GM18909 (cell line): ENCODE measurements around the gene SYNE1.
"Not testable (repeated sequence)": the region's sequence is repeated elsewhere in the genome, so short reads cannot be mapped to it uniquely, and the experiment has no call there.

Source experiments
- ATAC-seq: cut with Tn5 transposase; IDR thresholded peaks from one replicate; pipeline ENCODE4 v1.9.1; 2021; ENCODE audit warnings: mild to moderate bottlenecking; ENCODE audit not compliant: unreplicated experiment, poor library complexity

Gene SYNE1

DNA sequence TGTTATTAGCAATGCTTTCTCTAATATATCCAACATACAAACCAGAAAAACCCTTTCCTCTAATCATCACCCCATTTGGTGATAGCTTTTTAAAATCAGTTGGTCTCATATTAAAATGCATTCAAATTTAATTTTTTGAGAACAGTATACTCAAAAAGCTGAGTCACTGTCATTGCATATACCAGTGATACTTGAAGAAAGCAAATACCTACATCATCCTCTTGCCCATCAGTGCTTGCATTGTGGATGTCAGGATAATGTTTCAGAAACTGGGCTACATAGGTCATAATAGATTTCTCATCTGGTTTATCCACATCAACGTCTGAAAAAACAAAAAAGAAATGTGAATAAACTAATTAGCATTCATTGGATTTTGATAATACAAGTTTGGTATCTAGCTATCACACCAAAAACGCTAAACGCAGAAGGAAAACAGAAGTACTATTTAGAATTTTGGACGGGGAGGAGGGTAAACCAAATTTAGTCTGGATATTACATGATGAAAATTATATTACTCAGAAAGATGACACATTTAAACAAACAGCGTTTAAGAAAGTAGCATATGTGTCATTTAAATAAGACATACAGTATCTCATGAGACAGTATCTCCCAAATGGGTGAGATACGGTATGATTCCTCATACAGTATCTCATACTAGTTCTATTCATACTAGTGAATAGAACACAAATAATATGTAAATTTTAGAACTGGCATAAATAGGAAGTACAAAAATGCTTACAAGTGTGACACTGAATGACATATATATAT lies 134.6 kb downstream of the SYNE1 start:
- no peak for ATAC-seq

DNA sequence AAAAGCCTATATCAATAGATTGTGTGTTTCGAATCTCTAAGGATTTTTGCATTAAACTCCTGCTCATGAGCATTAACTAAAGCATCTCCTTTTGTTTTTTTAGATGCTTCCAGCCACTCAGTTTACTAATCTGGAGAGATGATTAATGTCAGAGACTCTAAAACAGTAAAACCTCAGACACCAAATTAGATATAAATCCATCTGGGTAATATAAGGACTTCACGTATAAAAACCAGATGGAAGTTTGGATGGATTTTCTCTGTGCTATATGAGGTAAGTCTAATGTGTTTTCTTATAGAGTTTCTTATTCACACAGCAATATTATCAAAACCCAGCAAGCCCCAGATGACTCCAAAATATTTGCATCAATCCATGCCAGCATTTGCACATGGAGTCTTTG lies 137.2 kb downstream of the SYNE1 start:
- no peak for ATAC-seq

DNA sequence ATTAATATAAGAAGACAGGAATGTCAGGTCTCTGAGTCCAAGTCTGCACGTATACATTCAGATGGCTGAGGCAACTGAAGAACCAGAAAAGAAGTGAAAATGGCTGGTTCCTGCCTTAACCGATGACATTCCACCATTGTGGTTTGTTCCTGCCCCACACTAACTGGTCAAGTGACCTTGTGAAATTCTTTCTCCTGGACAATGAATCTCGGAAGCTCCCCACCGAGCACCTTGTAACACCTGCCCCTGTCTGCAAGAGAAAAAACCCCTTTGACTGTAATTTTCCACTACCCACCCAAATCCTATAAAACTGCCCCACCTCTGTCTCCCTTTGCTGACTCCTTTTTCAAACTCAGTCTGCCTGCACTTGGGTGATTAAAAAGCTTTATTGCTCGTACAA lies 140.4 kb downstream of the SYNE1 start:
- ATAC-seq: no peak

DNA sequence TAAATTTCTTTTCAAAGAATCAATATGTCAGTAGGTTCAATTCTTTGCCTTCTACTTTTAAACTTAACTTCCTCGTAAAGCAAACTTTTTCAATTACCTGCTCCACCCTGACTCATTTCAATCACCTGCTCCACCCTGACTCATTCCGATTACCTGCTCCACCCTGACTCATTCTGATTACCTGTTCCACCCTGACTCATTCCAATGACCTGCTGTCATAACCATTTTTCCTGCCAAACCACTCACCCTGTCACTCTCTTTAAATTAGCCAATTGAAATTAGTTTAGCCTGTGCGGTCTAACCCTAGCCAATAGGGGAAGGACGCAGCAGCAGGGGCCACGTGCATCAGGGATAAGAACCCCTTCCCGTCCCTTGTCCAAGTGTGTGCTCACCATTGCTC lies 141.7 kb downstream of the SYNE1 start:
- not testable (repeated sequence) for ATAC-seq

DNA sequence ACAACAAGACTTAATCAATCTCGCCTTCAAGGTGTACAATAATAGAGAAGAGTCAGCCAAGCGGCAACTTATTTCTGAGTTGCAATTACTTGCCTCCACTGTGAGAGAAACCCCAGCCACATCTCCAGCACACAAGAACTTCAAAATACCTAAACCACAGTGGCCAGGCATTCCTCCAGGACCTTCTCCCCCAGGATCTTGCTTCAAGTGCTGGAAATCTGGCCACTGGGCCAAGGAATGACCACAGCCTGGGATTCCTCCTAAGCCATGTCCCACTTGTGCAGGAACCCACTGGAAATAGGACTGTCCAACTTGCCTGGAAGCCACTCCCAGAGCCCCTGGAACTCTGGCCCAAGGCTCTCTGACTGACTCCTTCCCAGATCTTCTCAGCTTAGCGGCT lies 144.9 kb downstream of the SYNE1 start:
- not testable (repeated sequence) for ATAC-seq

DNA sequence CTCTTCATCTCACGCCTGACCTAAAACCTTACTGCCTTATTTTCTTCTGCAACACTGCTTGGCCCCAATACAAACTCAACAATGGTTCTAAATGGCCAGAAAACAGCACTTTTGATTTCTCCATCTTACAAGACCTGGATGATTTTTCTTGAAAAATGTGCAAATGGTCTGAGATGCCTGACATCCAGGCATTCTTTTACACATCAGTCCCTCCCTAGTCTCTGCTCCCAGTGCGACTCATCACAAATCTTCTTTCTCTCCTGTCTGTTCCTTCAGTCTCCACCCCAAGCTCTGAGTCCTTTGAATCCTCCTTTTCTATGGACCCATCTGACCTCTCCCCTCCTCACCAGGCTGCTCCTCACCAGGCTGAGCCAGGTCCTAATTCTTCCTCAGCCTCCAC lies 145.7 kb downstream of the SYNE1 start:
- not testable (repeated sequence) for ATAC-seq

DNA sequence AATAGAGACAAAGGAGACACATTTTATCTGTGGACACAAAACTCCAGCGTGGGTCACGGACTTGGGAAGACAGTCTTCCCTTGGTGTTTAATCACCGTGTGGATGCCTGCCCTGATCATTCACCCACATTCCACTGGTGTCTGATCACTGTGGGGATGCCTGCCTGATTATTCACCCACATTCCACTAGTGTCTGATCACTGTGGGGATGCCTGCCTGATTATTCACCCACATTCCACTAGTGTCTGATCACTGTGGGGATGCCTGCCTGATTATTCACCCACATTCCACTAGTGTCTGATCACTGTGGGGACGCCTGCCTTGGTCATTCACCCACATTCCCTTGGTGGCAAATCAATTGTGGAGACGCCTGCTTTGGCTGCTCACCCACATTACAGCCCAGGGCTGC lies 146.2 kb downstream of the SYNE1 start:
- ATAC-seq: not testable (repeated sequence)

DNA sequence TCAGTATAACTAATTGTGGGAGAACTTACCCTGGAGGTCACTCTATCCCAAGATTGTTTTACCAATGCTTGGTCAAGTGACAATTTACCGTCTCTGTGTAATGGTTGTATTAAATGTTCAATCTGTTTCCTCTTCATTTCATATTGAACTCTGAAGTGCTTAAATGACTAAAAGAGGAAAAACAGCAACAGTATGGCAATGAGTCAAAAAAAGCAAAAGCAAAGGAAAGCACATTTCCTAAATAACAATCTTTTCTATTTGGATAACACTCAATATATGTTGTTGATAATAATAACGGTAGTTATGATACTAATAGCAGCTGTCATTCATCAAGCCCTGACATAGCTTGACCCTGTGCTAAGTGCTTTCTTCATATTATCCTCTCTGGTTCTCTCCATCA lies 152.4 kb downstream of the SYNE1 start:
- no peak for ATAC-seq

DNA sequence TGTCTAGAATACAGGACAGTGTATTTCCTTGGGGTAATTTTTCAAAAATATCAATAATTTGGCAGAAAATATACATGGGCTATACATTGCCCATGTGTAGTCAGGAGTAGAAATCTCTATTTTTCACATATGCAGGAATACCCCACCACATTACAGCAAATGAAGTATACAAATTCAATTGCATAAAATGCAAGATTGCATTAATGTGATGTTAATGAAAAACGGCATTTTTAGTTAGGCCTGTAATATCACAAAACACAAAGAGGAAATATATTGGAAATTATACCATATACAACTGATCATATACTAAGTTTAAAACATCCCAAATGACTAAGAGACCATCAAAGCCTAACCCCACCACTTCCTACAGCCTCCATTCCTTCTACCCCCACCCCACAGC lies 154.9 kb downstream of the SYNE1 start:
- ATAC-seq: no peak

DNA sequence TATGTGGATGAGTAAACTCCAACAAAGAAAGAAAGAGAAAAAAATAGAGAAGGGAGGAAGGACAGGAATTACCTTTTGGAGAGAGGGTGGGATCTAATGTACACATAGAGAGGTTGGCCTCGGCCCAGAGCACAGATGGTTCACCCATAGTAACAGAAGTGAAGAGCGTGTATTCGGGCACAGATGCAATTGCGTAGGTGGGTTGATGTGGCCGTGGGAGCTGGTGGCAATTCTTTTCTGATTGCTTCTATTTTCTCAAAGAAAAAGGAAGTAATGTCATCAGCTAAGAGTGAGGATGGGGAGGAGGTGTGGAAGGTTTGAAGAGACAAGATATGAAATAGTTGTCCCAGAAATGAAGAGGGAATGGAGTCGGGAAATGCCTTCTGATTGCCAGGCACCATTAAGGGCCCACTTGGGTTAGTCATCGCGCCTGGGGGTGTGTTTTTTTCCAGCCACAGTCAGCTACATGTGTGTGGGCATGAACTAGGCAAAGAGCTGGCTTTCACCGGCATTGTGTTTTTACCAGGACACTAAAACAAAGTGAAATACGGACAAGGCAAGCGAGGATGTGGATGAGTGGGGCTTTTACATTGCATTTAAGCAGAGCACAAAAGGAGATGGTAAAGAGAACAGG lies 158.7 kb downstream of the SYNE1 start:
- ATAC-seq: no peak

DNA sequence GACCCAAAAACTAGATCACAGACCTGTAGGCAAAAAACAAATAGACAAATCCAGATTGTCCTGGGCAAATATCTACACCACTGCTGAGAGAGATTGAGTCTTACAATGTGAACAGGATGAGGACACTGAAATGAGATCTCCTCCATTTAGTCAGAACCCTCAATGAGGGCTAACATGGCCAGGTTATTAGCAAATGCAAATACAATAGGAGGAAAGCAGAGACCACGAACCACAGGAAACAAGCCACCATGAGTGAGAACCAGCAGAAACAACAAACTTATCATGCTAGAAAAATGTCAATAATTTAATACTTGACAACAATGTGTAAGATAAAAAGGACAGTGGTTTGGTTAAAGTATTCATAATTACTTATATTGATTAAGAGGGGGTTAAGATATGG lies 162.8 kb downstream of the SYNE1 start:
- ATAC-seq: no peak

DNA sequence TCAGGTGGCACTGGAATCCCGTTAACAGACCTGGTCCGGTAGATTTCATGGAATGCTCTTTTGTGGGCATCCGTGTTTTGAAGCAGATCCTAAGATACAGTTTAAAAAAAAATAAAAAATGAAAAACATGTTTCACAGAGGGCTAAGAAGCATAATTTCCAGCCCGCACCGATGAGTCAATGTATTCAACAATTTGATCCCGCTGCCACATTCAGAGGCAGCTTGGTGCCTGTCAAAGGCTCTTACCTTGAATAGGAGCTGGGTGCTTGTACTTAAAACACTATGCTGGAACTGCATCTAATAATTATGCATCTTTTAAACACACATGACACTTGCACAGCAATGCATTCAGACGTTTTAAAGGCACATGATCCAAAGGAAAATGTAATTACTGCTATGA lies 164.8 kb downstream of the SYNE1 start:
- ATAC-seq: no peak

DNA sequence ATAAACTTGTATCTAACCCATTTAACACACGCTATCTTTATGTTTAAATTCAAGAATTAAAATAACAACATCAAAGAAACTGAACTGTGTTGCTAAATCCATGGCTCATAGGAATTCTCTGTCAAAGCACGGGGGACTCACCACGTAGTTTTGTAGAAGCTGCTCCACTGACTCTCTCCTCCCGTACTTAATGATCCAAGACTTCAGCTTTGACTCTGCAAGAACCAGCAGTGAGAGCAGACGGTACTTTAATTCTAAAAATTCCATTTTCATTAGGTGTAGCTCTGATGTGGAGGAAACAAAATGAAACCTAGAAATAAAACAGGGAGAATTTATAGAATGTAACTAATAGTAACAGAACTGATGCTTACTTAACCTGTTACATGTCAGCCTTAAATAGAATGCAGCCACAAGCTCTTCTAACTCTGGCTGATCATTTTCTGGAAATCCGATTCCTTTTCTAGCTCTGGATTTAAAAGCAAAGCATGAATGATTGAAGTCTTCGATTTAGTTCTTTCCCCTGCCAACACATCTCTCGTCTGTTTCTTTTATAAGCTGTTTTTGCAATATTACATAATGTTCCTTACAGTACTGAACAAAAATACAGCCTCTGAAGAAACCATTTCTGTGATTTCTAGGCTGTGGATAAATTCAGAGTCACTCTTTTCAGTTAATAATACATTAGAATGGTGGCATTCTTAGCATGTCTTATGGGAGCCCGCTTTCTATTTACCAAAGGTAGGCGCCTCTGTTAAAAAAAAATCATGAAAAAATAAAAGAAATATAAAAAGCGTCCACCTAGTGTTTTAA lies 165.5 kb downstream of the SYNE1 start:
- ATAC-seq: no peak

DNA sequence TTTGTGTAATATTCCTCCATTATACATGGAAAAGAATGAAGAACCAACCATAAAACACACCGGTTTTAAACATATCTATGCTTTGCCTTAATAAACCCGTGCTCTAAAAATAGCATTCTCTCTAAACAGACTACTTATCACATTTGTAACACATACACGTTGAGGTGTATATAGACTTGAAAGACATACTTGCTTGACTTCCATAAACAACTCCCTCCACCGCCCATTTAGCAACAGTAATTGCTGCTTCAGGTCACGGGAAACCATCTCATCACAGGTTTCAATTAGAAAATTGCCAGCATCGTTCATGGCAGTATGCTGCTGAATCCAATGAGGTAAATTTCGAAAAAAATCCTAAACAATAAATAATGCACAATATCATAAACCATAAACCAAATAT lies 174.0 kb downstream of the SYNE1 start:
- no peak for ATAC-seq

DNA sequence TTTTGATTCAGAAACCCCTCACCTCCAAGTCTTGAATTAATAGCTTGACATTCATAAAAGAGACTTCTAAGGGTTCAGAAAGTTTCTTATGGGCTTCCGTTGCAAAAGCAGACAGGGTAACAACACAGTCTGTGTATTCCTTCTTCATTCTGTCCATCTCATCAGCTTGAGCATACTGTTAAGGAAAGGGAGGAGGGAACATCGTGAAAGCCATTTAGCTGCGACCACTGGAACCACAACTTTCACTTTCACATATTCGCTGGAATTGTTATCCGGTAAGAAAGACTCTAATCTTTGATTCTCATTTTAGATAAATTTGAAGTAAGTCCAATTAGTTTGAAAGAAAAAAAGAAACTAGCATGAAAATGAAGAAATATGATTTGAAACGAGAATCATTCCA lies 174.4 kb downstream of the SYNE1 start:
- no peak for ATAC-seq

DNA sequence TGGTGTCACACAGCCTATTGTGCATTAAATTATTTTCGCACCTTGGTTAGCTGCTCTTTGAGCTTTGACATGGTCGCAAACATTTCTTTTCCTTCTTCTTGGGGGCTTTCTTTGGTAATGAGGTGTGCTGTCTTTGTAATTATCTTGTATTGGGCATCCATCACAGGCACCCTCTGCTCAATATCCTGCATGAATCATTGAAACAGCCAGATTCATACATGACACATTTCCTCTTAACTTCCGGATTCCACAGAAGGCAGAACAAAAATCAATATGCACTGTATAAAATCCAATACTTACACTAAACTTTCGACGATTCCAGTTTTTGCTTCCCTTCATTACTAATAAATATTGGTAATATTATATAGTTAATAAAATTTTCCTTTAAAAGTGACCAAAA lies 175.6 kb downstream of the SYNE1 start:
- no peak for ATAC-seq

DNA sequence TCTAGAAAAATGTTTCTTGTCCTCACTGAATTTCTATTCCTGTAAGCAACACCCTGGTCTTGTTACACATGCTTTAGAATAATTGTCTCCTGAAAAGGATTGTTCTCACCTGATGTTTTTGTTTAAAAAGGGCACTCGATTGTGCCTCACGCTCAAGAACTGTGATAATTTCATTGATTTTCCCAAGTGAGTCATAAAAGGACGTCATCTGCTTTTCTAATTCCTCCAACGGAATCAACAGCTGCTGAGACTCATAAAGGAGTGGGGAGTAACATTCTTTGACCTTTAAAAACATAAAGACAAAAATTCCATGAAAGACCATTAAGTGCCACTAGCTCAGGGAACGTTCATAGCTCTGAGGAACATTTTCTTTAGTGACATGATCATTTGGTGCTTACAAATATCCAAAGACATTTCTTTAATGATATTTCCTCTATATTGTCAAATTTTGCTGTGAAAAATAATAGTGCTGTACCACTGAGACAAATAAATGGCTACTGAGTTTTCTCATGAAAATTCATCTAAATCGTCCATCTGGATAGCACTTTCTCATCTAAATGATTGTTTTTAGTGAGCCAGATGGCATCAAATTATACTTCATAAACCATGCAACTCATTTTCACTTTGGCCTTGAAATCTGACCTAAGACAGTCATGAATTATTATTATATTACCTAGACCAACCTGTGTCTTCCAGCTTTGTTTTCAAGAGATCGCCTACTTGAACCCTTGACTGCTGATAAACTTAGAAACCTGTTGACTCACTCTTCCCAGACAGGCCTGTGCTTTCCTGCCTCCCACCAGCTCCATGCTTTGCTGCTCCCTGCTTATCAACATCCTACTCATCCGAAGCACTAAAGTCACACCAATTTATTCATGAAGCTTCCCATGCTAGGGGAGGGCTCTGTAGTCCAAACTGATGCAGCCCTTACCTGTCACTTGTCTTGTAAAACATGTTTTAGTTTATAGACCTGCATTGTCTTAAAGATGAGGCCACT lies 178.2 kb downstream of the SYNE1 start:
- ATAC-seq: no peak

DNA sequence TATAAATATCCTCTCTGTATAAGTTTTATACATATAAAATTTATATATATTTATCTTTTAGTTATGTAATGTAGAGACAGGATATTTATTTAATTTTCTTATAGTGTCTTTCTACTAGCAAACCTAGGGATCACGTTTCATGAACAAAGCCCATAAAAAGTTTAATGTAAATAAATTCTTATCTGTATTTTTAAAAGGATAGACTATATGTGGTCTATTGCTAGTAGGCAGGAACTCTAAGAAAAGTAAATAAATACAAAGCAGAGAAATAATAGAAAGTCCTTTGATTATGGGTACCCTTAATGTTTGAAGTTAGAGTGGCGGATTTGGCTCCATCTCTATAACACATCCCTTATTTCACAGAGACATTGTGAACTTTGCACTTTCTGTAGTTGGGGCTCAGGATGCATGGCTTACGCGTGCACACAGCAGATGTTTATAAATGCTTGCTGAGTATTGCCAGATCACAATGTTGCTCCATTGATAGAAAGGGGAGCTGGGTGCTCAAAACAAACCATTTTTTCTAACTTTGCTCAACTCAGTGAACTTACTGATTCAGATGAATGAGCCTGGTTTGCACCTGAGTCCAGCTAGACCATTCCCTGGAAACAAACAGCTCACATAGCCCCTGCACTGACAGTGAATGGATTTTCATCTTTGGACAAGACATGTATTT lies 179.1 kb downstream of the SYNE1 start:
- ATAC-seq: no peak

DNA sequence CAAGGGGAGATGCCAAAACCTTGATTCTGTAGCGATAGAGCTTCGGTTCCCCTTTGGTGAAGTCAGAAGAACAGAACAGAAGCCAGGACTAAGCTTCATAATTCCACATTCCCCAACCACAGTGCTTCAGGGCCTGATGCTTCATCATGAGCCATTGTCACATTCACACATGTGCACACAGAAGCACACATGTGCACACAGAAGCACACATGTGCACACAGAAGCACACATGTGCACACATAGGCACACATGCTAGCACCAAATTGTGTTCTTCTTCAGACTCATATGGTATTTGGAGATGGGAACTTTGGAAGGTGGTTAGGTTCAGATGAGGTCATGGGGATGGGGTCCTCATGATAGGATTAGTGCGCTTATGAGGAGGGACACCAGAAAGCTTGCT lies 183.2 kb downstream of the SYNE1 start:
- no peak for ATAC-seq

DNA sequence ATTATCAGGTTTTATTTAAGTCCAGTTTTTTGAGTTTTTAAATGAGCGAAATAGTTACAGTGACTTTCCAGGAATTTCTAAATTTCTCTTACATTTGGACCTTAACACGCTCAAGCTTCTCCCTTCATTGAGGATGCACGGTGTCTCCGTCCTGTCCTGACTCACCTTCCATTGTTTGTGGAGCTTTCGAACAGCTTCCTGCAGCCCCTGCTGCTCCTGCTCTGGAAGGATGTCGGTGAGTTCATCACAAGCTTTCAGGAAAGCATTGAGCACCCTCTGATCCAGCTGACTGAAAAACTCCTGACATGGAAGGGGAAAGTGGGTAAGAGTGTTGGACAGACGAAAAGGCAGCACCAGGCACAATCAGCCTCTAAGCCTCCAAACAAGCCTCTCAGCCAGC lies 183.7 kb downstream of the SYNE1 start:
- ATAC-seq: no peak
